Gastrocnemius medialis (tissue), 4 donors: ENCODE data around the gene BBS2.

ENCODE experiments used
- CTCF ChIP-seq, 5 experiments: fragments of 450-650 bp in 3 of 5; fragments of 200-600 bp in 2 of 5; sonication (generic) in 2 of 5; IDR thresholded peaks in 4 of 5; conservative IDR thresholded peaks in 1 of 5; 1 replicate in 4 of 5; 2 replicates in 1 of 5; pipeline ENCODE4 v1.5.1; 2016 to 2019; ENCODE audit warnings: antibody characterized with exemption in 5 of 5, mild to moderate bottlenecking in 3 of 5, moderate library complexity in 3 of 5
- POLR2A ChIP-seq, 2 donors: fragments of 450-650 bp; IDR thresholded peaks; one replicate each; pipeline ENCODE4 v1.6.1; 2017; ENCODE audit warnings: antibody characterized with exemption in 2 of 2, mild to moderate bottlenecking in 2 of 2, moderate library complexity in 2 of 2

GRCh38 chr16:56491657-56492261 lies 28.1 kb downstream of the BBS2 start:
- no peak for TF ChIP-seq CTCF (IDR thresholded peaks at IDR 0.05 in 4 of 5, conservative IDR thresholded peaks at IDR 0.05 in 1 of 5)
- TF ChIP-seq POLR2A (IDR thresholded peaks at IDR 0.05) = no peak
